ENCODE results near the gene DMRT1.

The DMRT1 gene

GRCh38 chr9:1013021-1013420, 171.5 kb downstream of the DMRT1 start:
- Histone ChIP-seq H3K4me3 (ENCODE audit: low read length) (no peak overlapping the region), H3K9me3 (ENCODE audit: low read length) (no peaks in the 10 kb centered on the region), H3K36me3 (ENCODE audit: insufficient read depth, low read length) (no peaks in the 10 kb centered on the region), H3K4me1 (ENCODE audit: insufficient read depth, low read length) (no peaks in the 10 kb centered on the region), H2AFZ (ENCODE audit: low read depth, low read length) (no peak overlapping the region), H3K27me3 (ENCODE audit: insufficient read depth, low read length) (no peaks in the 10 kb centered on the region)

GRCh38 chr9:1014225-1014624, 172.7 kb downstream of the DMRT1 start:
- H3K36me3 ChIP-seq (ENCODE audit: insufficient read depth, low read length) = no peaks in the 10 kb centered on the region
- no peaks in the 10 kb centered on the region for H3K9me3 ChIP-seq (ENCODE audit: low read length)
- H3K4me3 ChIP-seq (ENCODE audit: low read length) = no peak overlapping the region
- H3K27me3 ChIP-seq (ENCODE audit: insufficient read depth, low read length) = no peaks in the 10 kb centered on the region
- no peaks in the 10 kb centered on the region for H3K4me1 ChIP-seq (ENCODE audit: insufficient read depth, low read length)
- H2AFZ ChIP-seq (ENCODE audit: low read depth, low read length) = no peak overlapping the region

- H2AFZ ChIP-seq (ENCODE audit: low read depth, low read length) = no peak overlapping the region
- H3K4me1 ChIP-seq (ENCODE audit: insufficient read depth, low read length) = no peaks in the 10 kb centered on the region
- no peaks in the 10 kb centered on the region for H3K9me3 ChIP-seq (ENCODE audit: low read length)
- no peaks in the 10 kb centered on the region for H3K27me3 ChIP-seq (ENCODE audit: insufficient read depth, low read length)
- no peaks in the 10 kb centered on the region for H3K36me3 ChIP-seq (ENCODE audit: insufficient read depth, low read length)
- H3K4me3 ChIP-seq (ENCODE audit: low read length) = no peak overlapping the region
These were observed 173.1 kb downstream of the DMRT1 start for GRCh38 chr9:1014640-1015039.

- no peak overlapping the region for H3K4me3 ChIP-seq (ENCODE audit: low read length)
- H3K36me3 ChIP-seq (ENCODE audit: insufficient read depth, low read length) = no peaks in the 10 kb centered on the region
- H3K4me1 ChIP-seq (ENCODE audit: insufficient read depth, low read length) = no peaks in the 10 kb centered on the region
These were observed 176.6 kb downstream of the DMRT1 start for GRCh38 chr9:1018121-1018520.

More at GRCh38 chr9:1018121-1018520, 176.6 kb downstream of the DMRT1 start:
- H3K27me3 ChIP-seq (ENCODE audit: insufficient read depth, low read length) = no peaks in the 10 kb centered on the region
- H3K9me3 ChIP-seq (ENCODE audit: low read length) = no peaks in the 10 kb centered on the region
- H2AFZ ChIP-seq (ENCODE audit: low read depth, low read length) = no peak overlapping the region
